GM10266 (cell line): ENCODE measurements around the gene IRF3.
A peak's percentile ranks its signal among the peaks of the same experiment; 100 is the strongest.

Source experiments
- DNase-seq: peaks from one replicate; pipeline ENCODE4 v3.0.0; 2012; ENCODE audit errors: extremely low spot score
- TF ChIP-seq, protein P1 (sequence below): IDR thresholded peaks from 2 replicates; pipeline ENCODE4 v1.5.1; 2012; ENCODE audit warnings: mild to moderate bottlenecking, low read depth; ENCODE audit not compliant: control insufficient read depth, insufficient read depth; ENCODE audit errors: missing control alignments

The IRF3 gene, protein sequence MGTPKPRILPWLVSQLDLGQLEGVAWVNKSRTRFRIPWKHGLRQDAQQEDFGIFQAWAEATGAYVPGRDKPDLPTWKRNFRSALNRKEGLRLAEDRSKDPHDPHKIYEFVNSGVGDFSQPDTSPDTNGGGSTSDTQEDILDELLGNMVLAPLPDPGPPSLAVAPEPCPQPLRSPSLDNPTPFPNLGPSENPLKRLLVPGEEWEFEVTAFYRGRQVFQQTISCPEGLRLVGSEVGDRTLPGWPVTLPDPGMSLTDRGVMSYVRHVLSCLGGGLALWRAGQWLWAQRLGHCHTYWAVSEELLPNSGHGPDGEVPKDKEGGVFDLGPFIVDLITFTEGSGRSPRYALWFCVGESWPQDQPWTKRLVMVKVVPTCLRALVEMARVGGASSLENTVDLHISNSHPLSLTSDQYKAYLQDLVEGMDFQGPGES

DNA sequence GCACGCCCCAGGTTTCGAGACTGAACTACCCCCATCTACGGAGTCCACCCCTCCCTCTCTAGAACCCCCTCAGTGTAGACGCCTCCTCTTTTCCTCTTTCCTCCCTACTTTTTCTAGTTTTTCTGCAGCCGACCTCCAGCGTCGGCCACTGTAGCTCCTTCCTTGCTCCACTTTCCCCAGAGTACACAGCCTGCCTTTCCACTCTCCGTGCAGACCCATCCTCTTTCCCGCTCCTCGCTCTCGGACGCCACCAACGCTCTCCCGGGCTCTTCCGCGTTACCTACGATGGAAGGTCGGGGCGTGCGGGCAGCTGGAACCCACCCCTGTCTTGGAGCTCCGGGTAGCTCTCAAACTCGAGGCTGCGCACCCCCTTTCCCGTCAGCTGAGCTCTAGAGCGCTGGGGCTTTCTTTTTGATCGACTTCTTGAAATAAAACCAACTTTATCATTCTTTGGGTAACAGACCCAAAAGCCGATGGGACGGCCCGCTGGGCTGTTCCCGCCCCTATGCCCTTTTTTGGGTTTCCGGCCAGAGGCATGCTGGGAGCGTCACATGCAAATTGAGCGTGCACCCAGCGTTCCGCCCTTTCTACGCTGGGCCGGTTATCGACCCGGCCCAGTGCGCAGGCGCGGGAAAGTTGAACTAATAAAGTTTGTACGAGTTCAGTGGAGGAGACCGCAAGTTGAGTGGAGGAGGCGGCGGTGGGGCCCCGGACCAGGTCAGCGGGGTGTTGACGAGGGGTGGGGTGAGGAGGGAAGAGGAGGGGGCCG, at the start of gene IRF3, which contains the start of gene BCL2L12:
TSS of gene IRF3 (minus strand) at position 507 of the 769 bp plus-strand sequence. CDS start 1,019 bp downstream, outside the sequence.
TSS of gene BCL2L12 (plus strand) at position 583 of the 769 bp plus-strand sequence. CDS start 760 bp downstream, outside the sequence.
- TF ChIP-seq, protein P1, sequence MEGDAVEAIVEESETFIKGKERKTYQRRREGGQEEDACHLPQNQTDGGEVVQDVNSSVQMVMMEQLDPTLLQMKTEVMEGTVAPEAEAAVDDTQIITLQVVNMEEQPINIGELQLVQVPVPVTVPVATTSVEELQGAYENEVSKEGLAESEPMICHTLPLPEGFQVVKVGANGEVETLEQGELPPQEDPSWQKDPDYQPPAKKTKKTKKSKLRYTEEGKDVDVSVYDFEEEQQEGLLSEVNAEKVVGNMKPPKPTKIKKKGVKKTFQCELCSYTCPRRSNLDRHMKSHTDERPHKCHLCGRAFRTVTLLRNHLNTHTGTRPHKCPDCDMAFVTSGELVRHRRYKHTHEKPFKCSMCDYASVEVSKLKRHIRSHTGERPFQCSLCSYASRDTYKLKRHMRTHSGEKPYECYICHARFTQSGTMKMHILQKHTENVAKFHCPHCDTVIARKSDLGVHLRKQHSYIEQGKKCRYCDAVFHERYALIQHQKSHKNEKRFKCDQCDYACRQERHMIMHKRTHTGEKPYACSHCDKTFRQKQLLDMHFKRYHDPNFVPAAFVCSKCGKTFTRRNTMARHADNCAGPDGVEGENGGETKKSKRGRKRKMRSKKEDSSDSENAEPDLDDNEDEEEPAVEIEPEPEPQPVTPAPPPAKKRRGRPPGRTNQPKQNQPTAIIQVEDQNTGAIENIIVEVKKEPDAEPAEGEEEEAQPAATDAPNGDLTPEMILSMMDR, result no peak
- peak; percentile 99 for DNase-seq

DNA sequence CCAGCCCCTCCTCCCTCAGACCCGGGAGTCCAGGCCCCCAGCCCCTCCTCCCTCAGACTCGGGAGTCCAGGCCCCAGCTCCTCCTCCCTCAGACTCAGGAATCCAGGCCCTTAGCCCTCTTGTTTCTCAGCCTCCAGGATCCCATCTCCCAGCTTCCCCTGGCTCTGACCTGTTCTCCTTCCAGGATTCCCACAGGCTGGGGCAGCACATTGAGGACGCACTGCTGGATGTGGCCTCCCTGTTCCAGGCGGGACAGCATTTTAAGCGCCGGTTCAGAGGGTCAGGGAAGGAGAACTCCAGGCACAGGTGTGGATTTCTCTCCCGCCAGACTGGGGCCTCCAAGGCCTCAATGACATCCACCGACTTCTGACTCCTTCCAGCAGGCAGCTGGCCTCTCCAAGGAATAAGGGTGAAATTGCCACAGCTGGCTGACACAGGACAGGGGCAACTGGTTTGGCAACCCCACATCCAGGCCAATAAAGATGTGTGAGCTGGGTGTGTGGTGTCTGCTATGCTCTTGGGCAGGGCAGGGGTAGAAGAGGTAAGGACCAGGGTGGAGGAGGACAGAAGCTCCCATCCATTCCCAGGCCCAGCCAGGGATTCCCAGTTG, 47.7 kb upstream of the IRF3 start:
- no peak for DNase-seq
- TF ChIP-seq, protein P1, result no peak

DNA sequence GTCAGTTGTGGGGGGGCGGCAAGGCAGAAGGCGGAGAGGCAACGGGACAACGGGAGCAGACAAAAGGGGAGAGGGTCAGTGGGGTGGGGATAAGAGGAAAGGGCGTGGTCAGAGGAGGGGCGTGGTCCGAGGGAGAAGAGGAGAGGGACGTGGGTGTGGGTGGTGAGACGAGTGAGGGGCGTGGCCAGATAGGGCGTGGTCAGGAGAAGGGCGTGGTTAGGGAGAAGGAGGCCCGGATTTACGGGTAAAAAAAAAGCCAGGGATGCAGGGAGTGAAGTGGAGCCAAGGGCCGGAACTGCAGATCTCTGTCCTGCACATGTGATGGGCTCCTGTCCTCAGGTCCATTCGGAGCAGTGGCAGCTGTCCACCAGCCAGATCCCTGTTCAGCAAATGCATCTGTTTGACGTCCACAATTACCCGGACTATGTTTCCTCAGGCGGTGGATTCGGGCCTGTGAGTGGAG, 46.8 kb upstream of the IRF3 start:
- DNase-seq, result no peak

DNA sequence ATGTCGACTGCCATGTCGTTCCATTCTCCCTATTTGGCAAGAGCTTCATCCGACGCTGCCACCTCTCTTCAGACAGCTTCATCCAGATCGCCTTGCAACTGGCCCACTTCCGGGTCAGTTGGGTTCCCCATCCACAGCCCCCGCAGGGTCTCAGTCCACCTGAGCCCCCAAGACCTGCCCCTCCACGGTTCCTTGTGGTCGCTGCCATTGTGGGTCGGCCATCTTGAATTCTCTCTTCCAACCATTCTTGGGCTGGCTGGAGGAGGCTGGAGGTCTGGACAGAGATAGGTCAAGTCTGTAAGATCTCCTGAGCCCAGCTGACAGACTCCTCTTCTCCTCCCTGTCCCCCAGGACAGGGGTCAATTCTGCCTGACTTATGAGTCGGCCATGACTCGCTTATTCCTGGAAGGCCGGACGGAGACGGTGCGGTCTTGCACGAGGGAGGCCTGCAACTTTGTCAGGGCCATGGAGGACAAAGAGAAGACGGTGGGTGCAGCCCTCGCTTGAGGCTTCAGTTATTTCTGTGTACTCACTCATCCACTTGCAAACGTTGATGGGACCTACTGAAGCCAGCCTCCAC, 44.8 kb upstream of the IRF3 start:
- DNase-seq, result no peak
- TF ChIP-seq, protein P1, result no peak

More for the DNA sequence above, 46.8 kb upstream of the IRF3 start:
- TF ChIP-seq, protein P1, result no peak

DNA sequence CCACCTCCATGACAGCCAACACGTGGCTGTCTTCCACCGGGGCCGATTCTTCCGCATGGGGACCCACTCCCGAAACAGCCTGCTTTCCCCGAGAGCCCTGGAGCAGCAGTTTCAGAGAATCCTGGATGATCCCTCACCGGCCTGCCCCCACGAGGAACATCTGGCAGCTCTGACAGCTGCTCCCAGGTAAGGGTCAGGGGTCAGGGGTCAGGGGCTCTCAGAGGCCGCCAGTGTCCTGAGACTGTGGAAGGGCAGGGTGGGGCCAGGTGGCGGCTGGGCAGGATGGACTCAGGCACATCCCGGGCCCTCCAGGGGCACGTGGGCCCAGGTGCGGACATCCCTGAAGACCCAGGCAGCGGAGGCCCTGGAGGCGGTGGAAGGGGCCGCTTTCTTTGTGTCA, 40.3 kb upstream of the IRF3 start:
- TF ChIP-seq, protein P1, result no peak
- no peak for DNase-seq

DNA sequence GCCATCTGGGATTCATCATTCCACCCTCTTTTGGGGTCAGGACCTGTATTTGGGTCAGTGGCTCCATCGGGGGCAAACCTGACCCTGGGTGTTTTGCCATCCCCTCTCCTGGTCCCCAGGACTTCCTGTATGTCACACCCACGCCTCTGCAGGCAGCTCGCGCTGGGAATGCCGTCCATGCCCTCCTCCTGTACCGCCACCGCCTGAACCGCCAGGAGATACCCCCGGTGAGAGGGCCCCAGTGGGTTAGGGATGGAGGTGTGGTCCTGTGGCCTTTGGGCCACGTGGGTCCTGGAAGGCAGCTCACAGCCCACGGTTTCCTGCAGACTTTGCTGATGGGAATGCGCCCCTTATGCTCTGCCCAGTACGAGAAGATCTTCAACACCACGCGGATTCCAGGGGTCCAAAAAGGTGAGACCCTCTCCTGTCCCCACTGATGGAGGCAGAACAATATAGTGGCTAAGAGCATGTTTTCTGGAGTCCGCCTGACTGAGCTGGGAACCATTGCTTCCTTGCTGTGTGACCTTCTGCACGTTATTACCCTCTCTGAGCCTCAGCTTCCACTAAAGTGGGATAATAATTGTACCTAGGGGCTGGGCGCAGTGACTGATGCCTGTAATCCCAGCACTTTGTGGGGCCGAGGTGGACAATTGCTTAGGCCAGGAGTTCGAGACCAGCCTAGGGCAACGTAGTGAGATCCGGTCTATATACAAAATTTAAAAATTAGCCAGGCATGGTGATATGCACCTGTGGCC, 39.4 kb upstream of the IRF3 start:
- TF ChIP-seq, protein P1, result no peak
- DNase-seq, result no peak
